Measurements from ENCODE around the gene PLEKHM3. TPM values are rescaled to one million over a fixed set of nuclear protein-coding genes. Genes with fewer than 3 reads are reported as not detected.
"Not testable (repeated sequence)": the region's sequence is repeated elsewhere in the genome, so short reads cannot be mapped to it uniquely, and the experiment has no call there.

PLEKHM3 gene
- total and polyA plus RNA-seq, 7 donors: 1.2 to 47.9 (median 29.1) TPM

DNA sequence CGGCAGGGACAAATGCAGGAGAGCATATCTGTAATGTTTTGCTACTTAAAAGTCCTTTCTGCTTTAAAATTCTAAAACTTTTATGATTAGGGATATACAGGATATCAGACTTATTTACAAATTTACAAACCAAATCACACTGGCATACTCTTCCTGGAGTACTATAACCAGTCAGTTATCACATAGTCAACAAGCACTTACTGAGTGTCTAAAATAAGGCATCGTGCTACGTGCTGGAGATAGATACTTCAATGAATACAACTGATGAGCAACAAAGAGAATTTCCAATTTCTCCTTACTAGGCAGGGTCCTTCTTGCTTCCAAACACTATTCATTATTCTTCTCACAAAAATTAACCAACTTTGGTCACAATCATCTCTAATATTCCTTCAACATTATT is 113.5 kb downstream of the PLEKHM3 start:
- intact Hi-C loops (cut with DNase I): loop anchor here (5.0 kb wide), 1 partner anchor 65 kb away; no protein-coding TSS in a partner anchor
- no peak overlapping the region for H3K27ac ChIP-seq
- no peak for DNase-seq
- no peaks in the 10 kb centered on the region for H3K27me3 ChIP-seq
- peaks cover 0 to 13% (median 0%) of the 10 kb centered on the region in 4 donors for H3K4me1 ChIP-seq
- H3K9me3 ChIP-seq: no peaks in the 10 kb centered on the region
- WGBS, 2 donors: 81 to 88% methylated on average over 3 of the region's 3 CpGs
- no peaks in the 10 kb centered on the region for H3K36me3 ChIP-seq
- no peak overlapping the region for H3K4me3 ChIP-seq
- no peak for TF ChIP-seq POLR2AphosphoS5 (IDR thresholded peaks at IDR 0.05)
- TF ChIP-seq POLR2A (IDR thresholded peaks at IDR 0.05): no peak
- TF ChIP-seq, protein P1, sequence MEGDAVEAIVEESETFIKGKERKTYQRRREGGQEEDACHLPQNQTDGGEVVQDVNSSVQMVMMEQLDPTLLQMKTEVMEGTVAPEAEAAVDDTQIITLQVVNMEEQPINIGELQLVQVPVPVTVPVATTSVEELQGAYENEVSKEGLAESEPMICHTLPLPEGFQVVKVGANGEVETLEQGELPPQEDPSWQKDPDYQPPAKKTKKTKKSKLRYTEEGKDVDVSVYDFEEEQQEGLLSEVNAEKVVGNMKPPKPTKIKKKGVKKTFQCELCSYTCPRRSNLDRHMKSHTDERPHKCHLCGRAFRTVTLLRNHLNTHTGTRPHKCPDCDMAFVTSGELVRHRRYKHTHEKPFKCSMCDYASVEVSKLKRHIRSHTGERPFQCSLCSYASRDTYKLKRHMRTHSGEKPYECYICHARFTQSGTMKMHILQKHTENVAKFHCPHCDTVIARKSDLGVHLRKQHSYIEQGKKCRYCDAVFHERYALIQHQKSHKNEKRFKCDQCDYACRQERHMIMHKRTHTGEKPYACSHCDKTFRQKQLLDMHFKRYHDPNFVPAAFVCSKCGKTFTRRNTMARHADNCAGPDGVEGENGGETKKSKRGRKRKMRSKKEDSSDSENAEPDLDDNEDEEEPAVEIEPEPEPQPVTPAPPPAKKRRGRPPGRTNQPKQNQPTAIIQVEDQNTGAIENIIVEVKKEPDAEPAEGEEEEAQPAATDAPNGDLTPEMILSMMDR (IDR thresholded peaks at IDR 0.05): no peak
- no peak for TF ChIP-seq EP300 (IDR thresholded peaks at IDR 0.05)

DNA sequence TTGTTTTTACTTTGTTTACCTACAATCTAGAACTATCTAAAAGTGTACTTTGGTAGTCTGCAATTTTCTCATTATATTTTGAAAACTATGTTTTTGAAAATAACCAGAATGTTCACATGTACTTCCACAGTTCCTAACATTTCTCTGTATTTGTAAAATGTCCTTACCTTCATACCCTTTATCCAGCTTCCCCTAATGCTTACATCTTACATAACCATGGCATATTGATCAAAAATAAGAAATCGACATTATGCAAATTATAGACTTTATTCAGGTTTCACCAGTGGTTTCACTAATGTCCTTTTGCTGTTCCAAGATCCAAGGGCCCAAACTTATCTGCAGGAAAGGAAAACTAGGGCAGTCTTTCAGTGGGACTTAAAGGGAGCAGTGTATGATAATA is 114.1 kb downstream of the PLEKHM3 start:
- Histone ChIP-seq H3K27ac (no peak overlapping the region), H3K4me3 (no peak overlapping the region), H3K4me1 (peaks cover 0 to 13% (median 0%) of the 10 kb centered on the region in 4 donors), H3K36me3 (no peaks in the 10 kb centered on the region), H3K9me3 (no peaks in the 10 kb centered on the region), H3K27me3 (no peaks in the 10 kb centered on the region)
- intact Hi-C loops (cut with DNase I): loop anchor here (5.0 kb wide), 1 partner anchor 64 kb away; no protein-coding TSS in a partner anchor
- 94 to 95% methylated on average over 1 of the region's 1 CpG for WGBS, 2 donors
- DNase-seq: no peak
- TF ChIP-seq, protein P1 (IDR thresholded peaks at IDR 0.05): no peak
- TF ChIP-seq POLR2AphosphoS5 (IDR thresholded peaks at IDR 0.05) (no peak), POLR2A (IDR thresholded peaks at IDR 0.05) (no peak), EP300 (IDR thresholded peaks at IDR 0.05) (no peak)

DNA sequence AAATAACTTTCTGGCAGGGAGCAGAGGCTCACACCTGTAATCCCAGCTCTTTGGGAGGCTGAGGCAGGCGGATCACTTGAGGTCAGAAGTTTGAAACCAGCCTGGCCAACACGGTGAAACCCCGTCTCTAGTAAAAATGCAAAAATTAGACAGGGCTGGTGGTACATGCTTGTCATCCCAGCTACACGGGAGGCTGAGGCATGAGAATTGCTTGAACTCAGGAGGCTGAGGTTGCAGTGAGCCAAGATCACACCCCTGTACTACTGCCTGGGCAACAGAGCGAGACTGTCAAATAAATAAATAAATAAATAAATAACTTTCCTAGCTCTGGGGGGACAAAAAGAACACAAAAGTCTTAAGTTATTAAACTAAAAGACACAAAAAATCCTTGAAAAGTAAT is 118.8 kb downstream of the PLEKHM3 start:
- H3K9me3 ChIP-seq; H3K4me3 ChIP-seq; H3K27ac ChIP-seq; DNase-seq; intact Hi-C loops (cut with DNase I); H3K36me3 ChIP-seq; H3K27me3 ChIP-seq: not testable (repeated sequence)
- WGBS, 2 donors: 96 to 97% methylated on average over 5 of the region's 5 CpGs
- peaks cover 0 to 13% (median 0%) of the 10 kb centered on the region in 4 donors for H3K4me1 ChIP-seq

DNA sequence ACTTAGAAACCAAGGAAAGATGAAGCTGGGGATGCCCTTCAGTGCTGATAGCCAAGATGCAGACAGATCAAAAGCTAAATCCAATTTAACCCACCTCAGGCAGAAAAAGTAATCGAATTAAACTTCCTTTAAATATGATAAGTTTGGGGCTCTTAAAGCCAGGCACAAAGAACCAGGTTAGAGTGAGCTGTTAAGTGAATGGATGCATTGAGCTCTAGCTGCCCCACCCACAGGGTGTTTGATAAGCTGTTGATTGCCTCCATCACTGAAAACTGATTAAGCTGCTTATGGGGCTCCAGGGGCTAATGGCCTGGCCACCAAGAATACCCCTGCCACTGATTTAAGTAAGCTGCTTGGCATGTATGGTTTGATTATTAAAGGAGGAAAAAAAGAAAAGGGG is 119.8 kb downstream of the PLEKHM3 start:
- H3K4me1 ChIP-seq: peaks cover 0 to 13% (median 0%) of the 10 kb centered on the region in 4 donors
- TF ChIP-seq, protein P1 (IDR thresholded peaks at IDR 0.05): no peak
- TF ChIP-seq POLR2A (IDR thresholded peaks at IDR 0.05) (no peak), POLR2AphosphoS5 (IDR thresholded peaks at IDR 0.05) (no peak), EP300 (IDR thresholded peaks at IDR 0.05) (no peak)
- no peaks in the 10 kb centered on the region for H3K9me3 ChIP-seq
- H3K36me3 ChIP-seq: peaks cover 0 to 12% (median 0%) of the 10 kb centered on the region in 4 donors
- intact Hi-C loops (cut with DNase I): no loop called here
- no peak overlapping the region for H3K4me3 ChIP-seq
- H3K27me3 ChIP-seq: no peaks in the 10 kb centered on the region
- 16 to 53% methylated on average over 1 of the region's 1 CpG for WGBS, 2 donors
- no peak overlapping the region for H3K27ac ChIP-seq
- no peak for DNase-seq

DNA sequence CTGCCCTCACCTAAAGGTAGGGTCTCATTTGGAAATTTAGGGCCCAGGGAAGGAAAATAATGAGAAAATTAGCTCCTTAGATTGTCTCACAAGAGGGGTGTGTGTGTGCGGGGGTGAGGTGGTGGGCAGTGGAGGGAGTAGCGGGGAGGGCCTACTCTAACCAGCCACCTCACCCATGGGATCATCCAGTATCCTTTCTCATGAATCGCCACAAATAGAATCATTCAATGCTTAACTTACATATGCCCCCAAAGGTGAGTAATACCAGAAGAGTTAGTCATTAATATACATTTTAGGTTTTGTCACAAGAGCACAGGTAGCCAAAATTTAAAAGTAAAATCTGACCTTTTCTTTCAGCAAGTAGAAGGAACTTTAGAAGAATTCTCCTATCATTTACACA is 122.1 kb downstream of the PLEKHM3 start:
- Histone ChIP-seq H3K4me1 (peaks cover 0 to 17% (median 3%) of the 10 kb centered on the region in 4 donors), H3K36me3 (peaks cover 0 to 19% (median 0%) of the 10 kb centered on the region in 4 donors), H3K9me3 (no peaks in the 10 kb centered on the region), H3K4me3 (no peak overlapping the region), H3K27me3 (no peaks in the 10 kb centered on the region), H3K27ac (no peak overlapping the region)
- DNase-seq: no peak
- WGBS, 2 donors: 97 to 99% methylated on average over 3 of the region's 3 CpGs
- TF ChIP-seq EP300 (IDR thresholded peaks at IDR 0.05): no peak
- TF ChIP-seq, protein P1 (IDR thresholded peaks at IDR 0.05): no peak
- TF ChIP-seq POLR2A (IDR thresholded peaks at IDR 0.05): no peak
- TF ChIP-seq POLR2AphosphoS5 (IDR thresholded peaks at IDR 0.05): no peak
- intact Hi-C loops (cut with DNase I): no loop called here
